Measurements from ENCODE around the gene MAMLD1.
"Not testable (repeated sequence)": the region's sequence is repeated elsewhere in the genome, so short reads cannot be mapped to it uniquely, and the experiment has no call there.

The MAMLD1 gene

DNA sequence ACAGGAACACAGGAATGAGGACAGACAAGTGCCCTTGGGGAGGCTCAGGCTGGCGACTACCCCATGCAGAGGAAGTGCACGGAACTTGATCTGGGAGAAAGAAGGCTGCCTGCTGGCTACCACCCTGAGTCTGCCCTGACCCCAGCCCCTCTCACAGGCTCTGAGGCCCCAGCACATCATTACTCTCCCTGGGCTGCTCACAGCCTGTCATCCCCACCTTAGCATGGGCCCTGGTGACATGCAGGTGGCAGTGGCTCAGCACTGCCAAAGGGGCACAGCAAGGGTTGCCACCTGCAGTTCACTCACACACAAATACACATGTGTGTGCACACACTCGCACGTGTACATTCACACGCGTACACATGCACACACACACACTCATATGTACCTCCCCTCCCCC lies 26.1 kb upstream of the MAMLD1 start:
- no peak for DNase-seq (ENCODE audit: low read depth)
- TF ChIP-seq, protein P1, sequence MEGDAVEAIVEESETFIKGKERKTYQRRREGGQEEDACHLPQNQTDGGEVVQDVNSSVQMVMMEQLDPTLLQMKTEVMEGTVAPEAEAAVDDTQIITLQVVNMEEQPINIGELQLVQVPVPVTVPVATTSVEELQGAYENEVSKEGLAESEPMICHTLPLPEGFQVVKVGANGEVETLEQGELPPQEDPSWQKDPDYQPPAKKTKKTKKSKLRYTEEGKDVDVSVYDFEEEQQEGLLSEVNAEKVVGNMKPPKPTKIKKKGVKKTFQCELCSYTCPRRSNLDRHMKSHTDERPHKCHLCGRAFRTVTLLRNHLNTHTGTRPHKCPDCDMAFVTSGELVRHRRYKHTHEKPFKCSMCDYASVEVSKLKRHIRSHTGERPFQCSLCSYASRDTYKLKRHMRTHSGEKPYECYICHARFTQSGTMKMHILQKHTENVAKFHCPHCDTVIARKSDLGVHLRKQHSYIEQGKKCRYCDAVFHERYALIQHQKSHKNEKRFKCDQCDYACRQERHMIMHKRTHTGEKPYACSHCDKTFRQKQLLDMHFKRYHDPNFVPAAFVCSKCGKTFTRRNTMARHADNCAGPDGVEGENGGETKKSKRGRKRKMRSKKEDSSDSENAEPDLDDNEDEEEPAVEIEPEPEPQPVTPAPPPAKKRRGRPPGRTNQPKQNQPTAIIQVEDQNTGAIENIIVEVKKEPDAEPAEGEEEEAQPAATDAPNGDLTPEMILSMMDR (IDR thresholded peaks at IDR 0.05; ENCODE audit: insufficient read depth, low read depth, low read length, missing control alignments), result no peak
- H3K4me3 ChIP-seq (ENCODE audit: low read depth, low read length), result no peak overlapping the region

GRCh38 chrX:150337536-150337935 lies 25.6 kb upstream of the MAMLD1 start:
- TF ChIP-seq, protein P1 (IDR thresholded peaks at IDR 0.05; ENCODE audit: insufficient read depth, low read depth, low read length, missing control alignments), result no peak
- no peak for DNase-seq (ENCODE audit: low read depth)
- no peak overlapping the region for H3K4me3 ChIP-seq (ENCODE audit: low read depth, low read length)

- no peak overlapping the region for H3K4me3 ChIP-seq (ENCODE audit: low read depth, low read length)
- no peak for DNase-seq (ENCODE audit: low read depth)
- TF ChIP-seq, protein P1 (IDR thresholded peaks at IDR 0.05; ENCODE audit: insufficient read depth, low read depth, low read length, missing control alignments), result no peak
Observed at GRCh38 chrX:150338615-150339014, 24.5 kb upstream of the MAMLD1 start.

- no peak for DNase-seq (ENCODE audit: low read depth)
- no peak overlapping the region for H3K4me3 ChIP-seq (ENCODE audit: low read depth, low read length)
- TF ChIP-seq, protein P1 (IDR thresholded peaks at IDR 0.05; ENCODE audit: insufficient read depth, low read depth, low read length, missing control alignments), result no peak
Observed at GRCh38 chrX:150339736-150340135, 23.4 kb upstream of the MAMLD1 start.

- not testable (repeated sequence) for H3K4me3 ChIP-seq (ENCODE audit: low read depth, low read length)
Observed at GRCh38 chrX:150340326-150340725, 22.8 kb upstream of the MAMLD1 start.

DNA sequence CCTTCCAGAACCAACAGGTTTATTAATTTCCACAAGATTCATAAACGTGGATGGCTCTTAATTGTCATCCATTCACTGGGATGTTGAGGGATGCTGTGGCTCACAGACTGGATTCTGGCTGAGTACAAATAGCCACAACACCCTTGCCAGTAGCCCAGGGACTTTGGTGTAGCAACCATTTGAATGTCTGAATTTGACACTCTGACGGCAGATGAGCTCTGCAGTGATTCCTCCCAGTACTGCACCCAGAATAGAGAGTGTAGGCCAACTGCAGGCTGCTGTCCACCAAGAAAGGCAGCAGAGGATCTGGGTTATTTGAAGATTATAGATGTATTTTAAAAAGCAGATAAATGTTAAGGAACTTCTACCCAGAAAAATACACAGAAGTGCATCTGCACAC lies 15.6 kb upstream of the MAMLD1 start:
- DNase-seq (ENCODE audit: low read depth), result no peak
- TF ChIP-seq, protein P1 (IDR thresholded peaks at IDR 0.05; ENCODE audit: insufficient read depth, low read depth, low read length, missing control alignments), result no peak
- no peak overlapping the region for H3K4me3 ChIP-seq (ENCODE audit: low read depth, low read length)

More at GRCh38 chrX:150340326-150340725, 22.8 kb upstream of the MAMLD1 start:
- DNase-seq (ENCODE audit: low read depth), result not testable (repeated sequence)

GRCh38 chrX:150348365-150348764 lies 14.8 kb upstream of the MAMLD1 start:
- H3K4me3 ChIP-seq (ENCODE audit: low read depth, low read length), result no peak overlapping the region
- no peak for DNase-seq (ENCODE audit: low read depth)
- TF ChIP-seq, protein P1 (IDR thresholded peaks at IDR 0.05; ENCODE audit: insufficient read depth, low read depth, low read length, missing control alignments), result no peak
